Measurements from ENCODE around the gene CEMIP. TPM values are rescaled to one million over a fixed set of nuclear protein-coding genes. Genes with fewer than 3 reads are reported as not detected.

Gene CEMIP
- total and polyA plus RNA-seq, 12 donors: 0.08 to 2.2 (median 0.35) TPM

DNA sequence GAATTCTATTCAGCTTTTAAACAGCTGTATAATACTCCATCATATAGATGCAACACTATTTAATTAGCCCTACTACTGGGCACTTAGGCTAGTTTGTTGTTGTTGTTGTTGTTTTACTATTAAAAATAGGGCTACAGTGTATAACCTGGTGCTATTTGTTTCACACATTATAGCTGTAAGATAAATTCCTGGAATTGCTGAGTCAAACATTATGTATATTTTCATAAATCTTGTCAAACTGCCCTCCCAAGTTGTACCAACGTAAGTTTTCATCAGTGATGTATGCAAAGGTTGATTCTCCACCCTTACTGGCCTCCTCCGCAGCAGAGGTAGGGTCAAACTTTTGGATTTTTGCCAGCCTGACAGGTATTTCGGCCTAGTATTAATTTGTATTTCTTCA lies 3.8 kb upstream of the CEMIP start:
- Histone ChIP-seq H3K4me1 (replicated peaks in 1 of 2) (peaks cover 5 to 19% of the 10 kb centered on the region in 2 donors), H3K36me3 (replicated peaks in 1 of 2) (no peaks in the 10 kb centered on the region), H3K27me3 (peaks cover 13% of the 10 kb centered on the region), H3K4me3 (no peak overlapping the region), H3K9me3 (replicated peaks in 1 of 3) (no peaks in the 10 kb centered on the region), H3K27ac (no peak overlapping the region)
- intact Hi-C loops (cut with DNase I): loop anchor here (5.0 to 10.0 kb wide), 5 partner anchors 113 to 321 kb away; no protein-coding TSS in a partner anchor
- 86 to 94% (median 92%) methylated on average over 3 of the region's 3 CpGs for WGBS, 4 donors
- DNase-seq: no peak
- TF ChIP-seq, protein P1, sequence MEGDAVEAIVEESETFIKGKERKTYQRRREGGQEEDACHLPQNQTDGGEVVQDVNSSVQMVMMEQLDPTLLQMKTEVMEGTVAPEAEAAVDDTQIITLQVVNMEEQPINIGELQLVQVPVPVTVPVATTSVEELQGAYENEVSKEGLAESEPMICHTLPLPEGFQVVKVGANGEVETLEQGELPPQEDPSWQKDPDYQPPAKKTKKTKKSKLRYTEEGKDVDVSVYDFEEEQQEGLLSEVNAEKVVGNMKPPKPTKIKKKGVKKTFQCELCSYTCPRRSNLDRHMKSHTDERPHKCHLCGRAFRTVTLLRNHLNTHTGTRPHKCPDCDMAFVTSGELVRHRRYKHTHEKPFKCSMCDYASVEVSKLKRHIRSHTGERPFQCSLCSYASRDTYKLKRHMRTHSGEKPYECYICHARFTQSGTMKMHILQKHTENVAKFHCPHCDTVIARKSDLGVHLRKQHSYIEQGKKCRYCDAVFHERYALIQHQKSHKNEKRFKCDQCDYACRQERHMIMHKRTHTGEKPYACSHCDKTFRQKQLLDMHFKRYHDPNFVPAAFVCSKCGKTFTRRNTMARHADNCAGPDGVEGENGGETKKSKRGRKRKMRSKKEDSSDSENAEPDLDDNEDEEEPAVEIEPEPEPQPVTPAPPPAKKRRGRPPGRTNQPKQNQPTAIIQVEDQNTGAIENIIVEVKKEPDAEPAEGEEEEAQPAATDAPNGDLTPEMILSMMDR (IDR thresholded peaks at IDR 0.05): no peak
- TF ChIP-seq POLR2A (IDR thresholded peaks at IDR 0.05): no peak

DNA sequence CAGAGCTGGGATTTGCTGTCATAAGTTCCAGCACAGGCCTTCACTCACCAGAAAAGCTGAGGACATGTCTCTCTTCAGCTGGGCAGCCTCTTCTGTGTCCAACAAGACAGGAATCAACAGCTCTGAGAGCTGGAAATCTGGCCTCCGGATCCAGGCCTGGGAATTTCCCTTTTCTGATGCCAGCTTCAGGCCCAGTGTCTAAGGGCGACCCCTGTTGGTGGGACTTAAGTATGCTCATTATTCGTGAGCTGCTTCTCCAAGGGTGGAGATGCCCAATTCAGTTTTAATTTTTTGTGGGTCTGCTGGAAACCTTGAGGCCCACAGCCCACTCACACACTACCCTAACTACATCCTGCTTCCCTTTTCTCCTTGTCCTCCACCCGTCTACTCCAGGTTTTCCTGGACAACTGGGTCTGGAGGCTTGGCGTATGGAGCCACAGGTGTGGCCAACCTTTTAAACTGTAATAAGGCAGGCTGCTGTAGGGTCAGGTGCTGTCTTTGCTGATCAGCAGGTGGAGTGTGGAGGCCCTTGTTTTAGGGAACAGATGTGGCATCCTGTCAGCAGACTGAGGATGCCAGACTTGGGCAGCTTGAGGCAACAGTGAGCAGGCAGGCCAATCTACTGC lies 2.6 kb upstream of the CEMIP start:
- H3K4me3 ChIP-seq: no peak overlapping the region
- no peak for TF ChIP-seq POLR2A (IDR thresholded peaks at IDR 0.05)
- TF ChIP-seq, protein P1 (IDR thresholded peaks at IDR 0.05): peak; percentile 74 to 85 (median 80)
- H3K4me1 ChIP-seq (replicated peaks in 1 of 2): peaks cover 5 to 20% of the 10 kb centered on the region in 2 donors
- H3K27ac ChIP-seq: no peak overlapping the region
- no peaks in the 10 kb centered on the region for H3K9me3 ChIP-seq (replicated peaks in 1 of 3)
- H3K36me3 ChIP-seq (replicated peaks in 1 of 2): no peaks in the 10 kb centered on the region
- peak; percentile 73 to 90 (median 77) for DNase-seq
- intact Hi-C loops (cut with DNase I): loop anchor here (5.0 to 10.0 kb wide), 5 partner anchors 114 to 322 kb away; no protein-coding TSS in a partner anchor
- peaks cover 21% of the 10 kb centered on the region for H3K27me3 ChIP-seq
- WGBS, 4 donors: 23 to 33% (median 29%) methylated on average over 5 of the region's 5 CpGs

DNA sequence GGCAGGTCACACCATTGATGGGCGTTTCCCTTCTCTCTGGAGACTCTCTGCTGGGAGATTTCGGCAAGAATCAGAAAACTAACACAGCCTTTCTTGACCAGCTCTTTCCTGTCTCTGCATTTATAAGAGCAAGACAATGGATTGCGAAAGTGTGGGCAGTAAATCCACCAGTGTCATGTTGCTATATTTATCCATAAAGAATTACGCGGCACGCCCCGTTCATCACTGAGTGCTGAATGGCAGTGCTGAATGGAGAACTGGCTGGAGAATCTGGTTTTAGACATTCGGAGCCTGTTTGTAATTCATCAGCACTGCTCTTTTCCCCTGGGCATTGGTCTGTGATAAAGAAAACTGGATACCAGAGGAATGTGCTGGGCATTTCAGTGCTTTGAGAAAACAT lies 2.0 kb upstream of the CEMIP start:
- intact Hi-C loops (cut with DNase I): loop anchor here (5.0 to 10.0 kb wide), 5 partner anchors 115 to 322 kb away; no protein-coding TSS in a partner anchor
- TF ChIP-seq, protein P1 (IDR thresholded peaks at IDR 0.05): no peak
- TF ChIP-seq POLR2A (IDR thresholded peaks at IDR 0.05): no peak

DNA sequence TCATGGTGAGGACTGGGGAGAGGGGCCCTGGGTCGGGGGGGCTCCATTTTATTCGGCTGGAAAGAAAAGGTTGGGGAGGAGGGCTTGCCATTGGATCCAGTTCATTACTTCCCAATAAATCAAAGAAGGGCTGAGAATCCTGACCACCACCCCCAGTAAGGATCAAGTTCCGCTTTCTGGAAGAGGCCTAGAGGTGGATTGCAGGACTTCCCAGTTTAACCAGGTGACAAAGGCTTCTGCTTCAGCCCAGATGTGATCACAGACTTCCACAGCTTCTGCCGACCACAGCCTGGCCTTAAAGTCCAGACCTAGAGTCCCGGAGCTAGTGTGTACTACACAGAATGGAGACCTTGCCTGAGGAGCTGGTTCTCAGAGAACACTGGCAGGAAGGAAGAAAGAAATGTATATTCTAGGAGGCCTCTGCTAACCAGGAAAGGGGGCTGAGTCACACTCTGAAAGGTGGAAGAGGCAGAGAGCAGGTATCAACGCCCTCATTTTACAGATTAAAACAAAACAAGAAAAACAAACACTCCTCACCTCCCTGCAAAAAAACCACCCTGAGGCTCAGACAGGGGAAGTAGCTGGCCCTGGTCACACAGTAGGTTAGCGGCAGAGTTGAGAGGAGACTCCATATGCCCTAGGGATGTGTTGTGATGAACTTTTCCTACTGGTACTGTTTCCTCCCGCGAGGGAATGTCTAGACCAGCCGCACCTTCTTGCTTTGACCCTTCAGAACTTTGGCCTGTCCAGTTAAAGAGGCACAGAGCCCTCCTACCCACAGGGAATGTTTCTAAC lies 1.1 kb upstream of the CEMIP start:
- 73 to 81% (median 78%) methylated on average over 10 of the region's 10 CpGs for WGBS, 4 donors

More for the DNA sequence above, 2.0 kb upstream of the CEMIP start:
- H3K36me3 ChIP-seq (replicated peaks in 1 of 2): no peaks in the 10 kb centered on the region
- peaks cover 21% of the 10 kb centered on the region for H3K27me3 ChIP-seq
- no peak overlapping the region for H3K27ac ChIP-seq
- no peak overlapping the region for H3K4me3 ChIP-seq
- DNase-seq: peak in 5 of 7 donors; percentile 23 to 64 (median 32)
- H3K4me1 ChIP-seq (replicated peaks in 1 of 2): peaks cover 5 to 20% of the 10 kb centered on the region in 2 donors
- H3K9me3 ChIP-seq (replicated peaks in 1 of 3): no peaks in the 10 kb centered on the region
- 21 to 51% (median 36%) methylated on average over 7 to 8 of the region's 8 CpGs for WGBS, 4 donors

More for the DNA sequence above, 1.1 kb upstream of the CEMIP start:
- no peak for TF ChIP-seq POLR2A (IDR thresholded peaks at IDR 0.05)
- TF ChIP-seq, protein P1 (IDR thresholded peaks at IDR 0.05): no peak
- no peaks in the 10 kb centered on the region for H3K9me3 ChIP-seq (replicated peaks in 1 of 3)
- peaks cover 21% of the 10 kb centered on the region for H3K27me3 ChIP-seq
- peaks cover 5 to 20% of the 10 kb centered on the region in 2 donors for H3K4me1 ChIP-seq (replicated peaks in 1 of 2)
- no peak overlapping the region for H3K27ac ChIP-seq
- no peak for DNase-seq
- no peaks in the 10 kb centered on the region for H3K36me3 ChIP-seq (replicated peaks in 1 of 2)
- intact Hi-C loops (cut with DNase I): loop anchor here (2.0 to 10.0 kb wide), 6 partner anchors 116 to 323 kb away; no protein-coding TSS in a partner anchor
- no peak overlapping the region for H3K4me3 ChIP-seq

All from adrenal gland (tissue), 12 donors.